Activated CD8-positive, alpha-beta T cell treated with anti-CD3 and anti-CD28 coated beads for 36 hours (primary cell): ENCODE results near the gene GPBP1L1. TPM values are rescaled to one million over a fixed set of nuclear protein-coding genes. Genes with fewer than 3 reads are reported as not detected.
"Not testable (repeated sequence)": the region's sequence is repeated elsewhere in the genome, so short reads cannot be mapped to it uniquely, and the experiment has no call there.

Experiments used
- ATAC-seq: fragments of 200-7000 bp; cut with Tn5 transposase; one replicate; pipeline ENCODE4 v1.10.0; 2021; ENCODE audit warnings: mild to moderate bottlenecking, moderate library complexity
- CTCF ChIA-PET: fragments of 350-600 bp; sonication (Branson Sonifier 250); formaldehyde crosslinking; loops from one replicate; lab custom pipeline; 2021; ENCODE audit warnings: antibody characterized with exemption; lab: Charles Lee
- POLR2A ChIA-PET: fragments of 350-600 bp; sonication (Branson Sonifier 250); formaldehyde crosslinking; loops from one replicate; lab custom pipeline; 2021; ENCODE audit warnings: antibody characterized with exemption; lab: Charles Lee
- DNase-seq: peaks from one replicate; pipeline ENCODE4 v3.0.0-alpha.2; 2020
- H3K27ac Mint-ChIP-seq: one replicate; pipeline ENCODE4 v1.8.0; 2021; ENCODE audit warnings: mild to moderate bottlenecking, mixed read lengths
- H3K27me3 Mint-ChIP-seq: one replicate; pipeline ENCODE4 v1.8.0; 2021; ENCODE audit warnings: mixed read lengths
- H3K36me3 Mint-ChIP-seq: one replicate; pipeline ENCODE4 v1.8.0; 2021; ENCODE audit warnings: low read depth, mixed read lengths
- H3K4me1 Mint-ChIP-seq: one replicate; pipeline ENCODE4 v1.8.0; 2021; ENCODE audit warnings: low read depth, mixed read lengths
- H3K4me3 Mint-ChIP-seq: one replicate; pipeline ENCODE4 v1.8.0; 2021; ENCODE audit warnings: mild to moderate bottlenecking, moderate library complexity, mixed read lengths
- H3K9me3 Mint-ChIP-seq: one replicate; pipeline ENCODE4 v1.8.0; 2021; ENCODE audit warnings: mixed read lengths
- CTCF ChIP-seq: fragments of 200-600 bp; IDR thresholded peaks from one replicate; pipeline ENCODE4 v1.8.0; 2022; ENCODE audit warnings: antibody characterized with exemption, mild to moderate bottlenecking
- intact Hi-C: fragments of 100-400 bp; cut with micrococcal nuclease; formaldehyde crosslinking; loops from one replicate; pipeline ENCODE4 v1.10.0; 2022
- total RNA-seq, 2 experiments: library from RNA; stranded (reverse); gene quantifications; one replicate each; pipeline ENCODE4 v1.2.3, GENCODE V29; 2021

GPBP1L1 gene
- total RNA-seq, 2 experiments from 2014 or later, result 95.7 to 105 TPM

GRCh38 chr1:45723248-45723930, 37.1 kb upstream of the GPBP1L1 start:
- Mint-ChIP-seq H3K36me3 (peaks cover 1% of the 10 kb centered on the region), H3K4me3 (no peak overlapping the region), H3K27ac (no peak overlapping the region), H3K27me3 (no peaks in the 10 kb centered on the region), H3K4me1 (no peaks in the 10 kb centered on the region), H3K9me3 (no peaks in the 10 kb centered on the region)
- DNase-seq (no peak), ATAC-seq (no peak)
- ChIA-PET POLR2A (no interaction called here), CTCF (no interaction called here)
- intact Hi-C loops, result no loop called here
- no peak for TF ChIP-seq CTCF

- CTCF ChIA-PET, result no interaction called here
- Mint-ChIP-seq H3K27ac (no peak overlapping the region), H3K9me3 (no peaks in the 10 kb centered on the region), H3K27me3 (no peaks in the 10 kb centered on the region), H3K4me1 (no peaks in the 10 kb centered on the region), H3K4me3 (no peak overlapping the region), H3K36me3 (peaks cover 1% of the 10 kb centered on the region)
- POLR2A ChIA-PET, result no interaction called here
- no peak for ATAC-seq
- DNase-seq, result no peak
- intact Hi-C loops, result no loop called here
- TF ChIP-seq CTCF, result no peak
These were observed 36.5 kb upstream of the GPBP1L1 start for GRCh38 chr1:45722809-45723208.

GRCh38 chr1:45721207-45721606, 34.9 kb upstream of the GPBP1L1 start:
- H3K27ac Mint-ChIP-seq, result no peak overlapping the region
- no peaks in the 10 kb centered on the region for H3K9me3 Mint-ChIP-seq
- ChIA-PET CTCF (no interaction called here), POLR2A (no interaction called here)
- H3K4me1 Mint-ChIP-seq, result no peaks in the 10 kb centered on the region
- TF ChIP-seq CTCF, result no peak
- H3K27me3 Mint-ChIP-seq, result no peaks in the 10 kb centered on the region
- DNase-seq (no peak), ATAC-seq (no peak)
- H3K4me3 Mint-ChIP-seq, result no peak overlapping the region
- intact Hi-C loops, result no loop called here
- peaks cover 1% of the 10 kb centered on the region for H3K36me3 Mint-ChIP-seq

- ChIA-PET CTCF (no interaction called here), POLR2A (interaction anchor here (0.6 kb wide), 1 partner anchor 35 kb away, joined by 3 read pairs; no protein-coding TSS in a partner anchor)
- no peaks in the 10 kb centered on the region for H3K9me3 Mint-ChIP-seq
- H3K36me3 Mint-ChIP-seq, result peaks cover 6% of the 10 kb centered on the region
- no peak for TF ChIP-seq CTCF
- no peaks in the 10 kb centered on the region for H3K4me1 Mint-ChIP-seq
- DNase-seq (no peak), ATAC-seq (no peak)
- intact Hi-C loops, result no loop called here
- no peak overlapping the region for H3K27ac Mint-ChIP-seq
- no peaks in the 10 kb centered on the region for H3K27me3 Mint-ChIP-seq
- no peak overlapping the region for H3K4me3 Mint-ChIP-seq
These were observed 32.0 kb upstream of the GPBP1L1 start for GRCh38 chr1:45718289-45718688.

- H3K9me3 Mint-ChIP-seq, ATAC-seq, CTCF ChIA-PET, H3K27me3 Mint-ChIP-seq, H3K27ac Mint-ChIP-seq, intact Hi-C loops, H3K36me3 Mint-ChIP-seq, H3K4me3 Mint-ChIP-seq, DNase-seq, H3K4me1 Mint-ChIP-seq: not testable (repeated sequence)
- POLR2A ChIA-PET, result interaction anchor here (1.2 kb wide), 1 partner anchor 158 kb away, joined by 3 read pairs; no protein-coding TSS in a partner anchor
These were observed 31.1 kb upstream of the GPBP1L1 start for GRCh38 chr1:45717386-45717785.
